NCI-H345 (cell line): ENCODE results near the gene PLXND1.
A peak's percentile ranks its signal among the peaks of the same experiment; 100 is the strongest.

Experiments
- DNase-seq: peaks from one replicate; lab custom pipeline; 2025; lab: John Stamatoyannopoulos, UW

PLXND1 gene

DNA sequence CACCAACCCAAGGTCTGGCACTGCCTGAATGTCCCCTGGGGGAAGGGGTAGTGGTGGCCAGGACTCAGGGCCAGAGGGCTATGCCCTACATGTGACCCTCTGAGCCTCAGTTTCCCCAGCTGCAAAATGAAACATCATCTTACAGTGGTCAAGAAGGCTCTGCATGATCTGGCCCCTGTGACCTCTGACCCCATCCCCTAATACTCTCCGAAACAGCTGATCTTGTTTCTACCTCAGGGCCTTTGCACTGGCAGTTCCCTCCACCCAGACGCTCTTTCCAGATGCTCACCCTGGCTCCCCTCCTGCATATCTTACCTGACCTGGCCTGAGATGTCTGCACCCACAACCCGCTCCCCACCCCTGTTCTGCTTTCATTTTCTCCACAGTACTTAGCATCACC, 21.8 kb downstream of the PLXND1 start:
- DNase-seq, result no peak

- no peak for DNase-seq
Measured at GRCh38 chr3:129583289-129583688, 23.2 kb downstream of the PLXND1 start.

GRCh38 chr3:129582799-129583198, 23.7 kb downstream of the PLXND1 start:
- no peak for DNase-seq

DNA sequence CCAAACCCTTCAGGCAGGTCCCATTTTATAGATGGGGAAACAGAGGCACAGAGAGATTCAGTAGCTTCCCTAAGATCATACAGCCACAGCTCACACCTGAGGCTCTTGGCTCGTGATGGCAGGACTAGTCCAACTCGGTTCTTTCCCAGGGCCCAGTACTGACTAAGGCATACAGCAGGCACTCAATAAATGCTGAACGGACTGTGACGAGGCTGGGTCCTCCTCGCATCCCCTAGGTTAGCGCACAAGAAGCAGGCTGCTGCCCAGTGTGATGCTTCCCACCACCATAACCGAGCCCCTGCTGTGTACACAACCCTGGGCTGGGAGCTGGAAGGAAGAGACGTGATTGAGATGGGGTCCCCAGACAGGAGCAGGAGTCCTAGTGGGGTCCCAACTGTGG, 24.9 kb downstream of the PLXND1 start:
- no peak for DNase-seq

GRCh38 chr3:129579991-129580390, 26.5 kb downstream of the PLXND1 start:
- no peak for DNase-seq

GRCh38 chr3:129577925-129578786, 28.3 kb downstream of the PLXND1 start:
- no peak for DNase-seq

GRCh38 chr3:129577366-129577765, 29.1 kb downstream of the PLXND1 start:
- peak; percentile 11 for DNase-seq

- peak; percentile 58 for DNase-seq
Measured at GRCh38 chr3:129576514-129577352, 29.7 kb downstream of the PLXND1 start.

GRCh38 chr3:129575997-129576384, 30.5 kb downstream of the PLXND1 start:
- no peak for DNase-seq

DNA sequence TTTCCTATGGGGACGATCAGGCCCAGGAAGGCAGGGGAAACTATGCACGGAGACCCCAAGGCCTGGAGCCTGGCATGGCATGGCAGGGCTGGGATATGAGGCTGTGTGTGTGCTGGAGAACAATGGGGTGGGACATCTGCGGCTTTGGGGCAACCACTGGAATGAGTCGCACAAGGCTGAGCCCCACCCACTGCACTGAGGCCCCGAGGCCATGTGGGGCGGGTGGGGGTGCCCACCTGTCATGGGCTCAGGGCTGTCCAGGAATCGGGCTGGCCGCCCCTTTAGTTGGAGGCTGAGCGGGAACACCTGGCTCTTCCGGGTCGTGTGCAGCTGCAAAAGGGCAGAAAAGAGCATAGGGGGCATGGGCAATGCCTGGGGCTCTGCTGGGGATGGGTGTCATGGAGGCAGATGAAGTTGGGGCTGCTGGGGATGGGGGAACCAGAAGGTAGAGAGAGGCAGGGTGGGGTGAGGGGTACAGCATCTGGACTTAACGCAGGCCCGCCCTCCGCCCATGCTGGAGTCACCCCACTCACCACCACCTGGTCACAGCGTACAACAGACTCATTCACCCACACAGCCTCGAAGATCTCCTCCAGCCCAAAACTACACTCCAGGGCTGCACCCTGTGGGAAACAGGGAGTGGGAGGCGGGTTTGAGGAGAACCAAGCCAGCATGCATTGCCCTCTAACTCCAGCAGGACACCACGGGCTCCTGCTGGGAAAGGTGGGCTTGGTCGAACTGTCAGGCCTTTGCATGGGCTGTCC, 31.1 kb downstream of the PLXND1 start:
- DNase-seq, result no peak

DNA sequence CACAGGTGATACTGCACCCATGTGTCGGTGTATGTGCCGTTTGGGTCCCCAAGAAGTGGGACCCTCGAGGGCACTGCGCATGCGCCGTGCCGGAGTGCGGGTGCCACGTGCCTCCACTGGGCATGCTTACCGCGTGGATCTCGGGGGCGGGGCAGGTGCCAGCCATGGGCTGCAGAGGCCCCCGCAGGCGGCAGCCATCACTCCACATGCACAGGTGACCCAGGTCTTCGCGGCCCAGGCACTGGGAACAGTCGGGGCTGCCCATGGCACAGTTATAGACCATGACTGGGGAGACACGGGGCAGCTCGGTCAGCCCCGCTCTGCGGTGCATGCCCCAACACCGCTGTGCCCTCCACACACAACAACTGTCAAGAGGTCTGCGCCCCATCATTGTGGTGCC, 32.3 kb downstream of the PLXND1 start:
- DNase-seq, result no peak

- DNase-seq, result no peak
Measured at GRCh38 chr3:129573493-129573892, 33.0 kb downstream of the PLXND1 start.

DNA sequence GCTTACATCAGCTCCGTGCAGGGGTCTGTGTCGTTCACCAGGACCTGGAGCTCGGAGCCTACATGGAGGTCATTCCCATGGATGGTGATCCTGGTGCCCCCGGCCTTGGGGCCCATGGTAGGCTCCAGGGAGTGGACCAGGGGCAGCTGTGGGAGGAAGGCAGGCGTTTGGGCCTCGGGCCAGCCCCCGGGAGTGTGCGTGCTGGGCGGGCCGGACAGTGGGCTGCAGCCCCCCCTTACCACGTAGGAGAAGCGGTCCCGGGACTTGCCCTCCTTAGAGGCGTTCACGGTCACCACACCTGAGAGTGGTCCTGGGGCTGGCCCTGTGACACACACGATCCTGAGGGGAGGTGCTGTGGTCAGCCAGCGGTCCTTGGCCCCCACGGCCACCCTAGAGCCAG, 33.9 kb downstream of the PLXND1 start:
- DNase-seq, result no peak

- no peak for DNase-seq
Measured at GRCh38 chr3:129571605-129572547, 34.6 kb downstream of the PLXND1 start.

- no peak for DNase-seq
Measured at GRCh38 chr3:129569856-129570255, 36.6 kb downstream of the PLXND1 start.

DNA sequence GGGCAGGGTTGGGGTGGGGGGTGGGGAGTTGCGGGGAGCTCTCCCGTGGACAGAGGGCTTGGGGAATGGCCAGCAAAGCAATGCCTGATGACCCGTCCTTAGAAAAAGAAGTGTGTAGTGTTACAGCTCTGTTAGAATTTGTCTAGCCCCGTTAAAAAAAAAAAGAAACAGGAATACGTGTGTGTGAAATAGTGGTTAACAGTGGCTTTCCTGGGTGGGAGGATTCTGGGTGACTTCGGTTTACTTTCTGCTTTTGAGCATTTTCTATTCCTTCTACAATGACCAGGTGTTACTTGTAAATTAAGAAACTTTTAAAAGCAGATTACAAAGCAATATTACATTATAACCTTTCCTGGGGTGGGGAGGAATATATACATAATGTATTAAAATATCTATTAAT, 38.5 kb downstream of the PLXND1 start:
- DNase-seq, result no peak

- no peak for DNase-seq
Measured at GRCh38 chr3:129567176-129567705, 39.2 kb downstream of the PLXND1 start.

DNA sequence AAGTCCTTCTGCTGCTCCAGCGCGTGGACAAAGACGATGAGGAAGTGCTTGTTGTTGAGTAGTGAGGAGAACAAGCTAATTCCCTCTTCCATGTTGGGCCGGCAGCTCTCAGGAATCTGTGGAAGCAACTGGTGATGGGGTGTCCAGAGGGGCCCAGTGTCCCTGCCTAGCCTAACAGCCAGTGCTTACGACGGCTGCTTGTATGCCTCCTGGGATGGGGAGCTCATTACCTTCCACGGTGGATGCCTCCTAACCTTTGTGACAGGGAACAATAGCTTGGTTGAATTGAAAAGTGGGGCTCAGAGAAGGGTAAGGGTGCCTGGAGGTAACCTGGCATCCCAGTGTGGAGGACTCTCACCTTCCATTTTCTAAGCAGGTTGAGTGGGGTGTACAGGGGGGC, 40.6 kb downstream of the PLXND1 start:
- DNase-seq, result no peak

GRCh38 chr3:129564981-129565644, 41.4 kb downstream of the PLXND1 start:
- DNase-seq, result no peak

GRCh38 chr3:129563850-129564535, 42.5 kb downstream of the PLXND1 start:
- no peak for DNase-seq
